HG02938 (cell line): ENCODE results near the gene VWDE.

Experiments used
- ATAC-seq: cut with Tn5 transposase; IDR thresholded peaks from one replicate; pipeline ENCODE4 v1.9.1; 2021; ENCODE audit warnings: mild to moderate bottlenecking, moderate library complexity; ENCODE audit not compliant: unreplicated experiment

Gene VWDE

DNA sequence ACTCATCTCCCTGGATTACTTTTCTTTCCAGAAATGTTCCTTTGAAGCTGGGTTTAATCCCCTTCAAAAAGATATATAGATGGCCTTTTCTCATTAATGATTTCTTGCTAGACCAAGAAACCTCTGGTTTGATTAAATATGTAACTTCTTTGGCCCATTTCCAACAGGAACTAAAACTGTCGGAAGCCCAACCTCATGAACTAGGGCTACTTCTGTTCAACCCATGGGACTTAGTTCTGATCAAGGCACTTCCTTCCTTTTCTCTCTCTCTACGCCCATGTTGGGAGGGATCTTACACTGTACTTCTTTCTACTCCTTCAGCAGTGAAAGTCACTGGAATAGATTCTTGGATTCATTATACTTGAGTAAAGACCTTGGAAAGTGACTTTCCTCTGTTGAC lies 109.0 kb downstream of the VWDE start:
- ATAC-seq, result peak; percentile 68

DNA sequence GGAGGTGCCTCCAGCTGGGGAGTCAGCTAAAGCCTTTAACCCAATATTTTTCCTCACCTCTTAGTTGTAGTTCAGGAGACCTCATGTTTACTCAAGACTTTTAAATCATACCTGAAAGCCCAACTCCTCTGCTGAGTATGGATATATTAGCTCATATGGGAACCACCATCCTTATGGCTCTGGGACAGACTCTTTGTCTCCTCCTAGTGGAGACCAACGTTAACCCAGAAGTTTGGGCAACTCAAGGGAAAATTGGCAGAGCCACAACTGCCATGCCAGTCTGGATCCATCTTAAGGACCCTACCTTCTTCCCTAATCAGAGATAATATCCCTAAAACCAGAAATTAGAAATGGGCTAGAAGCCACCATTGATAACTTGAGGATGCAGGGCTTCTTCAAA lies 111.8 kb downstream of the VWDE start:
- no peak for ATAC-seq

DNA sequence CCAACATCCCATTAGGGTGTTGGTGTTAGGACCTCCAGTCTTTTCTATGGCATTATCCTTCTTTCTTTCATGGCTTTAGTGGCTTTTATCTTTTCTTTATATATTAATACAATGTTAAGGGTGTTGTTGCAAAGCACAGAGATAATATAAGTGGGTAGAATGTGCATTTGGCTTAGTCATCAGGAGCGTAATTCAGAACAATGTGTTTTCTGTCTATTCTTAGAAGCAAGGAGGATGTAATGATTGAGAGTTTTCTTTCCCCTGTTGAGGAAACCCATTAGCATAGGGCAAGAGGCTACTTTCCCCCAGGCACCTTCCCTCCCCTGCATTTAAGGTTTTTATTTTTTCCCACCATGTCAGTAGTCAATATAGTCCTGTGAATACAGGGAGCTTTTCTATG lies 112.9 kb downstream of the VWDE start:
- no peak for ATAC-seq

DNA sequence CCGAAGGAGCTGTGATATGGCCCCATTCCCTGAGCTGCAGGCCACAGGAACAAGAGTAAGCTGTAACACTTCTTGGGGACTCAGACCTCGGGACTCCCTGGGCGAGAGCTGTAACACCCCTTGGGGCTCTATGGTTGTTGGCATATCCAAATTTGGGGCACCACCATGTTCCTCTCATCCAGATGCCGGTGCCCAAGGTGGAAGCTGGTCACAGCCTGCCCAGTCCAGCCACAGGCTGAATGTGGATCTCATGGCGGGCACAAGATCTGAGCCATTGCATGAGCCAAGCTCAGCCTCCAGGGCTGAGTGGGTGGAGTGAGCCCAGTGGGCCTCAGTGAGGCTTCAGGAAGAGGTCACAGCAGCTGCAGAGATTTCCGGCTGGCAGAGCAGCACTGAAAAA lies 113.7 kb downstream of the VWDE start:
- no peak for ATAC-seq

DNA sequence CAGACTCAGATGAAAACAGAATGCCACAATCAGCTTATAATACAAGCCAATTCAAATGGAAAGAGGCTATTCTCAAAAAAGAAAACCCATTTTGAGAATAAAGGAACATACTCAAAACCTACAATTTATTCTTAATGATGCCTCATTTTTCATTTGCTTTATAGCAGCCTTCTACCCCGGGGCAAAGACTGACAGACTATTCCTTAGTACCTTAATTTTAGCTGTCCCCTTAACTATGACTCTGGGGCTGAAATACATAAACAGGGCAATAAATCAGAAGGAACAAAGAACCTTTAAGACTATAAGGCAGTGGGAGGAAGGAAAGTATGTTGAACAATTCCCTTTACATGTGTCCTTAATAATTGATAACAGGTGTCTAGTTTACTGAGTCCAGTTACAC lies 115.8 kb downstream of the VWDE start:
- no peak for ATAC-seq

DNA sequence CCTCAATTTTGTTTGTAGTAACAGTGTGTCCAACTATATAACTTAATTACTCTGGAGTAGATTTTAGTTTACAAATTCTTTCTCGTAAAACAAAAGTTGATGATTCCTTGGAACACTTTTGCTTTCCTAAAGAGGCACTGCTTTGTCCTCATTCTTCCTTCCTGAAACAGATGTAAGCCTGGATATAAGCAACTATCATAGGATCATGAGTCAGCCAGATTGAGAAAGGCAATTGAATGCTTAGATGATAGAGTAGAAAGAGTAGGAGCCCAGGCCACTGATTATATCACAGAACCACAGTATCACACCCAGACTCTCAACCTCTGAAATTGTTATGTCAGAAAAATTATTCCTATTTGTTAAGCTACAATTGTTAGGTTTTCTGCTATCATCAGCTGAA lies 122.6 kb downstream of the VWDE start:
- ATAC-seq, result no peak
